ENCODE results near the gene RTN4R. TPM values are rescaled to one million over a fixed set of nuclear protein-coding genes. Genes with fewer than 3 reads are reported as not detected.

Gene RTN4R
- total RNA-seq, 1 experiment from 2014 or later: 19.0 TPM

DNA sequence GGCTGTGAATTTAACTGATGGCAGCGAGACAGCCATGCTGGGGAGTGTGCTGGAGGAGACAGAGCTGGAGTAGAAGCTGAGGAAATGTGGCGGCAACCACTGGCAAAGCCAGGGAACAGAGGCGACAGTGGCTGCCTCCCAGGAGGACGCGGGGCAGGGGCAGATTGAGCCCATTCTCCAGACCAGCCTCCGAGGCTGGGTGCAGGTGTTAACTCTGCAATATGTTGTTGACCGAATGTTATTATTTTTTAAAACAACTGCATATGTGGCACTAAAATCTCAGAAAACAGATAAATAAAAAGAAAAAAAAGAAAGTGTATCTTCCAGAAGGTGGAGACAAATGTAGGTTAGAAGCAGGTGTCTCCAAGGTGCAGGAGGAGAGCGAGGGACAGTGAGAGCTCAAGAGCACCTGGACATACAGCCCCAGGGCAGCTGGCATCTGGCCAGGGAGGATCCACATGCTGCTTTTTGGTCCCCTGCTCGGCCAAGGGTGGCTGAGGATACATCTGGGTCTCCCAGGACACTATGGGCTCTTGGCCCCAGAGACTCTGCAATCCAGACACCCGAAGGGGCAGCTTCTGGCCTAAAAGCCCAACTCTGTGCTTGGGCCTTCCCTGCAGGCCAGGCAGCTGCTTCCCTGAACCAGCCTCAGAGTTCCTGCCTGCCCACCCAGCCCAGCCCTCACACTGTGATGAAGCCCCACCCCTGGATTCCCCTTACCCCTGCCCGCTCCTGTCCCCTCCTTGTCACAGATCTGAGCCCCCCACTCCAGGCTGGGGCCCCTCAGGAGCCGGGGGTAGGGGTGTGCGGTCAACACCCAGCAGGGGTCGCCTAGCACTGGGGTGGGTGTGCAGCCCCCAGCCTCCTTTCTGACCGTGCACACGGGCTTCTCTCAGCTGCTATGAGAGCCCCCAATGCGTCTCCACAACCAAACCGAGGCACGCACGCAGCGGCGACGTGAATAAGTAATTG, 12.9 kb downstream of the RTN4R start:
- Histone ChIP-seq H4K20me1 (ENCODE audit: insufficient read depth) (no peaks in the 10 kb centered on the region), H2AFZ (ENCODE audit: low read depth, low read length, poor library complexity, severe bottlenecking) (no peak overlapping the region), H3K4me3 (replicated peaks in 1 of 2; ENCODE audit: low read depth in 1 of 2, low read length in 2 of 2) (no peak overlapping the region), H3K9ac (ENCODE audit: low read length) (no peak overlapping the region), H3K9me3 (ENCODE audit: control insufficient read depth in 1 of 2, insufficient read depth in 1 of 2, low read depth in 1 of 2, low read length in 2 of 2) (no peaks in the 10 kb centered on the region), H3K4me1 (ENCODE audit: control insufficient read depth in 1 of 2, insufficient read depth in 2 of 2, low read length in 2 of 2) (no peaks in the 10 kb centered on the region), H3K27me3 (ENCODE audit: insufficient read depth, low read length) (no peaks in the 10 kb centered on the region), H3K36me3 (ENCODE audit: control insufficient read depth in 1 of 2, insufficient read depth in 2 of 2, low read length in 2 of 2) (no peaks in the 10 kb centered on the region), H3K4me2 (ENCODE audit: low read length) (no peak overlapping the region), H3K27ac (ENCODE audit: low read depth, low read length) (no peak overlapping the region), H3K9me2 (ENCODE audit: insufficient read depth) (no peaks in the 10 kb centered on the region), H3K79me2 (ENCODE audit: insufficient read depth, low read length) (no peaks in the 10 kb centered on the region; the same call in 1 of the 2 replicates)
- ATAC-seq (no peak), DNase-seq (ENCODE audit: low read depth, low spot score) (no peak)
- RAD21 ChIA-PET (ENCODE audit: low non-redundant PET in 1 of 2, low total read pairs in 2 of 2, uncharacterized antibody in 2 of 2, unreplicated experiment in 2 of 2): no interaction called here
- intact Hi-C loops (cut with micrococcal nuclease): no loop called here
- TF ChIP-seq CBX3 (IDR thresholded peaks at IDR 0.05; ENCODE audit: low read depth): no peak
- TF ChIP-seq, protein P1, sequence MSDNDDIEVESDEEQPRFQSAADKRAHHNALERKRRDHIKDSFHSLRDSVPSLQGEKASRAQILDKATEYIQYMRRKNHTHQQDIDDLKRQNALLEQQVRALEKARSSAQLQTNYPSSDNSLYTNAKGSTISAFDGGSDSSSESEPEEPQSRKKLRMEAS (IDR thresholded peaks at IDR 0.05): no peak
- no peak for TF ChIP-seq SP1 (IDR thresholded peaks at IDR 0.05; ENCODE audit: low read depth)
- TF ChIP-seq TCF7L2 (IDR thresholded peaks at IDR 0.05; ENCODE audit: borderline replicate concordance, extremely low read depth, insufficient read depth, insufficient read length): no peak
- TF ChIP-seq, protein P2, sequence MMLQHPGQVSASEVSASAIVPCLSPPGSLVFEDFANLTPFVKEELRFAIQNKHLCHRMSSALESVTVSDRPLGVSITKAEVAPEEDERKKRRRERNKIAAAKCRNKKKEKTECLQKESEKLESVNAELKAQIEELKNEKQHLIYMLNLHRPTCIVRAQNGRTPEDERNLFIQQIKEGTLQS (IDR thresholded peaks at IDR 0.05): no peak
- no peak for TF ChIP-seq CEBPB (IDR thresholded peaks at IDR 0.05; ENCODE audit: low read depth)
- TF ChIP-seq, protein P3, sequence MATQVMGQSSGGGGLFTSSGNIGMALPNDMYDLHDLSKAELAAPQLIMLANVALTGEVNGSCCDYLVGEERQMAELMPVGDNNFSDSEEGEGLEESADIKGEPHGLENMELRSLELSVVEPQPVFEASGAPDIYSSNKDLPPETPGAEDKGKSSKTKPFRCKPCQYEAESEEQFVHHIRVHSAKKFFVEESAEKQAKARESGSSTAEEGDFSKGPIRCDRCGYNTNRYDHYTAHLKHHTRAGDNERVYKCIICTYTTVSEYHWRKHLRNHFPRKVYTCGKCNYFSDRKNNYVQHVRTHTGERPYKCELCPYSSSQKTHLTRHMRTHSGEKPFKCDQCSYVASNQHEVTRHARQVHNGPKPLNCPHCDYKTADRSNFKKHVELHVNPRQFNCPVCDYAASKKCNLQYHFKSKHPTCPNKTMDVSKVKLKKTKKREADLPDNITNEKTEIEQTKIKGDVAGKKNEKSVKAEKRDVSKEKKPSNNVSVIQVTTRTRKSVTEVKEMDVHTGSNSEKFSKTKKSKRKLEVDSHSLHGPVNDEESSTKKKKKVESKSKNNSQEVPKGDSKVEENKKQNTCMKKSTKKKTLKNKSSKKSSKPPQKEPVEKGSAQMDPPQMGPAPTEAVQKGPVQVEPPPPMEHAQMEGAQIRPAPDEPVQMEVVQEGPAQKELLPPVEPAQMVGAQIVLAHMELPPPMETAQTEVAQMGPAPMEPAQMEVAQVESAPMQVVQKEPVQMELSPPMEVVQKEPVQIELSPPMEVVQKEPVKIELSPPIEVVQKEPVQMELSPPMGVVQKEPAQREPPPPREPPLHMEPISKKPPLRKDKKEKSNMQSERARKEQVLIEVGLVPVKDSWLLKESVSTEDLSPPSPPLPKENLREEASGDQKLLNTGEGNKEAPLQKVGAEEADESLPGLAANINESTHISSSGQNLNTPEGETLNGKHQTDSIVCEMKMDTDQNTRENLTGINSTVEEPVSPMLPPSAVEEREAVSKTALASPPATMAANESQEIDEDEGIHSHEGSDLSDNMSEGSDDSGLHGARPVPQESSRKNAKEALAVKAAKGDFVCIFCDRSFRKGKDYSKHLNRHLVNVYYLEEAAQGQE (IDR thresholded peaks at IDR 0.05; ENCODE audit: low read depth): no peak
- TF ChIP-seq EZH2phosphoT487 (IDR thresholded peaks at IDR 0.05; ENCODE audit: borderline replicate concordance): no peak
- no TSS peak for BruUV-seq (replicated peaks)
- POLR2A ChIA-PET: no interaction called here
- CTCF ChIA-PET: no interaction called here

Measured in HCT116 (cell line).